HG02938 (cell line): ENCODE data around the gene ADAM23.

Experiments
- ATAC-seq: cut with Tn5 transposase; IDR thresholded peaks from one replicate; pipeline ENCODE4 v1.9.1; 2021; ENCODE audit warnings: mild to moderate bottlenecking, moderate library complexity; ENCODE audit not compliant: unreplicated experiment

The ADAM23 gene

DNA sequence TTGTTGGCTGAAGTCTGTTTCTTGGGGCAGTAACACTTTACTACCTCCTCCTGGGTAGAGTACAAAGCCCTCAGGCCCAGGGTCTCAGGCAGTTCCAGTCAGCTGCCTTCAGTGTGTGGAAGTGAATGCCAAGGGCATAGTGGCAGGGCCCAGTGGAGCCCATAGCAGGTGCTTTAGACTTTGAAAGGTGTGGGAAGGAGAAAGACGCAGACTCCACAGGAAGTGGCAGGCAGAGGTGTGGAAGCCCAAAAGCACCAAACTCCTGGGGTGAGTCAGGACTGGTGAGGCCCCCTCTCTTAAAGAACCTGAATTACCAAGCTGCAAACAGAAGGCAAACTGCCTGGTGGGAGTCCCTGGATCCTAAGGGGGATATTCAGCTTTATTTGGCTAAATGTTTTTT lies 45.3 kb downstream of the ADAM23 start:
- ATAC-seq, result no peak

DNA sequence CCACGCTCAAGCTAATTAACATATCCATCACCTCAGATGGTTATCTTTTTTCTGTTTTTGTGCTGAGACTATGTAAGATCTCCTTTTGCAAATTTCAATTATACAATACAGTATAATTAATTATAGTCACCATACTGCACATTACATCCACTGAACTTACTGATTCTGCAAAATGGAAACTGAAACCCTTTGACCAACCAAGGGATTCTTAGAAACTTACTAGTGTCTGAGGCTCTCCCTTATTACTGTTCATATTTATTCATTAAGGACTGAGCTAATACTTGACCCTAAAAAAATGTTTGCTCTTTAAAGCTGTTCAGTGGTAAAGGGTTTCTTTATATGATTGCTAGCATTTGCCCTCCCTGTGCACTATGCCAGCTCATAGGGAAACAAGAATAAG lies 50.7 kb downstream of the ADAM23 start:
- no peak for ATAC-seq

DNA sequence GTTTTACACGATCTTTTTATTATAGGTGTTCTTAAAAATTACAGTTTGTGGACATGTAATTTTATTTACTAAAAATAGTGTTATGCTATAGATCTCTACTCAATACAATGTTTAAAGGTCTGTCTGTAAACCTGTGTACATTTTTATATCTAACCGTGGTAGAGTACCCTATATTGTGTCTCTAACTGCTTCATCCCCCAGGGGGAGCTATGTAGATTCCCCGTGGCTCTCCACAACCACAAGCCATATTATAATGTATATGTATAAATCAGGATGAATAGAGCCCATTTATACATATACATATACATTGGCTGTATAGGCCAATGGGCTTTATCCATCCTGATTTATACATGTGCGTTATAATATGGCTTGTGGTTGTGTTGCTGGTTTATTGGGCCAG lies 59.4 kb downstream of the ADAM23 start:
- no peak for ATAC-seq

DNA sequence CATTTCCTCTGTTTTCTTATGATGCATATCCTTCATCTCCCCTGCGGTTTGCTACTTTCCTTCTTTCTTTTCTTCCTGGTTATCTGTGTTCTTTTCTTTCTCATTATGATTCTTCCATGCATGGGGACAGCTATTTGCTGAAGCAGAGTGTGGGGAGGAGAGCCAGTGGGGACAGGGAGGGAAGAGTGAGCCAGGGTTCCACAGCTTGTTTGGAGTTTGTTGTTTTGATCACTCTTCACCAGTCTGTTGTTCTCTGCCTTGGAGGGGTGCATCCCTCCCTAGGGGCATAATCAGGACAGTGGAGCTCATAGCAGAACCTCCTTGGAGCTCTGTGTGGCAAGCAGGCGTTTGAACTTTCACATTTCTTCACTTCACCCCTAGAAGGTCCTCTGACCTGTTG lies 68.0 kb downstream of the ADAM23 start:
- no peak for ATAC-seq

GRCh38 chr2:206512999-206513398 lies 69.7 kb downstream of the ADAM23 start:
- no peak for ATAC-seq

DNA sequence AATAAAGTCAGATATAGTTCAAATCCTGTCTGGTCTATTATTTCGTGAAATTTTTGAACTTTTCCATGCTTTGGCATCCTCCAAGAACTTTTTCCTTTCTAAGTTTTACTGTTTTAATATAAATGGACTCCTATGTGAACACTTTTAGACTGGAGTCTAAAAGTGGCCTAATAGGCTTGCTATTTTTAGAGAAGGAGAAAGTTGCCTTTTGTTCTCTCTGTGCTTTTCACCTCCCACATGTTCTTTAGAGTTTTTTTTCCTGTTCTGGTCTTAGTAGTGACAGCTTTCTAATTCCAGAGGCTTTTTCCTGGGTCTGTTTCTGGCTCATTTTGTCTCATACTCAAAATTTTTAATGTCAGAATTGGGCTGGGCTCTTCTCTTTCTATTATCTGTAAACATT lies 72.2 kb downstream of the ADAM23 start:
- ATAC-seq, result no peak

- ATAC-seq, result no peak
Measured at GRCh38 chr2:206518997-206519396, 75.7 kb downstream of the ADAM23 start.

DNA sequence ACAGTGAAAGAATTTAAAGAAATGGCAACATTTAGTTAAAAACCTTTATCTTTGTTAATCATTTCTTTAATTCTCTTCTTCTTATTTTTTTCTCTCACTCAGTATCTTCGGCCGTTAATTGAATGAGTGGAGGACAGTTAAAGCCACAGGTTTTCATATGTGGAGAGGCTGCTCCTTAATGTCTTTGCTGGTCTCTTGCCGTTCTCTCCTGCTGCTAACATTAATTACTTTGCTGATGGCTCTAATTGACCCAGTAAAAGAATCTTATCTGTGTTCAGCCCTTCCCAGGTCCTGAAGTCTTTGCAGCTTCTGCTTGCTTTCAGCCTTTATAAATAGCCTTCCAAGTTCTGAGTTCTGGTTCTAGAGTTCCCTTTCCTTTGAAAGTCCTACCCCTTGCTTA lies 77.1 kb downstream of the ADAM23 start:
- ATAC-seq, result no peak

DNA sequence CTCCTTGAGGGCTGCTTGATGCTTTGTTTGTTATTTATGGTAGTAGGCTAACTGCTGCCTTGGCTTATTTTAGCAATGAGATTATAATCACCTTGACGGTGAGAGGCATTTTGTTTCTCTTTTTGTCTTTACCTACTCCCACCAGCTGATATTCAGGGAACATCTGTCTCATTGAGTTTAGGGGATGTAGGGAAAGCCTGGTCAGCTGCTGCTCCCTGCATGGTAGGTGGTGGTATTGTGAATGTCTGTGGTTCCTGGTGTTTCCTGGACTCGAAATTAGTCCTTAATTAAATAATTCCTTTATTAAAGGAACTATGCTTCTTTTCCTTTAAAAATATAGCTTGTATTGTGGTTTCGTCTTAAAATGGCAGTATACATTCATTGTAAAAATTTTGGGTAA lies 77.8 kb downstream of the ADAM23 start:
- no peak for ATAC-seq

DNA sequence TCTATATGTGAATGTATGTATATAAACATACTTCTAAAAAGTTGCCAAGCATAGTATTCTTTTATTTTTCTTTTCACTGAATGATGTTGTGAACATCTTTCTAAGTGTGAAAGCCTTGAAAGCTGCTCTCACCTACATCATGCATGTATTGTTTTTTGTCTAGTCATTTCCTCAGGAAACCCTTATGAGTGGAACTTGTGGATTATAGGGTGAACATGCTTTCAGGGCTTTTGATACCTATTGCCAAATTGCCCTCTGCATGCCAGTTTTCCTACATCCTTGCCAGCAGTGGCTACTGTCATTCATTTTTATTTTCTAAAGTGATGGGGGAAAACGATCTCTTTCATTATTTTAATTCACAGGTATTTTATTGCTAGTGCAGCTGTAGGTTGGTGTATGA lies 78.3 kb downstream of the ADAM23 start:
- no peak for ATAC-seq

DNA sequence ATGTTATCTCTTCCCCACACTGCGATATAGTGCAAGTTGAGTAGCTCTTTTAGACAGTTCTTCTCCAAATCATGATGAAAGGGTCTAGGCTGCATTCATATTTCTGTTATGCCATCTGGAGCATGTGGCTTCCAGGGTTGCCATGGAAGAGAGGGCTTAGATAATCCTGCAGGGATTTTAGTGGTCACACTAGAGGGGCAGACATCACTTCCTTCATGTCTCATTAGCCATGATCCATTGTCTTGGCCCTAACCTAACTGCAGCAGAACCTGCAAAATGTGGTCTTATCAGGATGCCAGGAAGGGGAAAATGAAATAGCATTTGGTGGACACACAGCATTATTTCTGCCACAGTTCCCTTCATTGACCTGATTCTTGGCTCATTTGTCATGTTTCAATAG lies 83.1 kb downstream of the ADAM23 start:
- ATAC-seq, result no peak

DNA sequence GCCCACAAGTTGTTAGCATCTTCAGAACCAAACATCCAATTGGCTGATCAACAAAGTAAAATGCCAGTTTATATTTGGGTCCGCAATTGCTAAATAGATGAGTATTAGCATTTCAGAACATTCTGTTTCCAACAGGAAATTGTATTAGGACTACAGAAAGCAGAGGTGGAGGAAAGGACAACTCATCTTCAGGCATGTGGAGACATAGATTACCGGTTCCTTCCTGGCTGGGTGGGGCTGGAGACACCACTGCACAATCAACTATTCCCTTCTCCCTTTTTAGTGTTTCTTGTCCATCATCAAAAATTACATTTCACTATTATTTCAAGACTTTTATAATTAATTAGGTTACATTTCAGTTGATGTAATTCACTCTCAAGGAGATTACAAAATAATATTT lies 83.8 kb downstream of the ADAM23 start:
- no peak for ATAC-seq

DNA sequence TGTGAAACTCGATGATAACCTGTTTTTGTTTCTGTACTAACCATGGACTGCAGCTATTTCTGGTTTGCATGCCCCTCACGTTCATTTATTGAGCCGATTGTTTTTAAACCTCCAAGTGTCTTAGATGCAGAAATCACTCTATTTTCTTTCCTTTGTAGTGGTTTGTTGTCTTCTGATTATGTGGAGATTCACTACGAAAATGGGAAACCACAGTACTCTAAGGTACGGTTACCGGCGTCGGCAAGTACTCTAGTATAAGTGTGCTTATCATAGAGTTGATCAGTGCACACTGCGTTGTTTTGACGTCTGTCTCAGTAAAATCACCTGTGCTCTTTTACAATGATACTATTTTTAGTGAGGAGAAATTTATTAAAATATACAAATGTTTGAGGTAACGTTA lies 87.4 kb downstream of the ADAM23 start:
- no peak for ATAC-seq

GRCh38 chr2:206531996-206532543 lies 88.7 kb downstream of the ADAM23 start:
- no peak for ATAC-seq

DNA sequence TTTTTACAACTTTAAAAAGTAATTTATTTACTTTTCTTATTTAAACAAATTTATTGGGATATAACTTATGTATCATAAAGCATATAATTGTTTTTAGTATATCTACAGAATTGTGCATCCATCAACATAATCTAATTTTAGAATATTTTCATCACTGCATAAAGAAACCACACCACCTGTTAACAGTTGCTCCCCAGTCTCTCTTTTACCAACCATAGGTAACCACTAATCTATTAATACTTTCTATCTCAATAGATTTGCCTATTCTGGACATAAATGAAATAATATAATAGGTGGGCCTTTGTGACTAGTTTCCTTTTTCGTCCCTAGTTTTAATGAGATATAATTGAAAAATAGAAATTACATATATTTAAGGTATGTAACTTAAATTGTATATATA lies 90.6 kb downstream of the ADAM23 start:
- ATAC-seq, result peak; percentile 52

GRCh38 chr2:206535260-206535986 lies 92.1 kb downstream of the ADAM23 start:
- ATAC-seq, result no peak

DNA sequence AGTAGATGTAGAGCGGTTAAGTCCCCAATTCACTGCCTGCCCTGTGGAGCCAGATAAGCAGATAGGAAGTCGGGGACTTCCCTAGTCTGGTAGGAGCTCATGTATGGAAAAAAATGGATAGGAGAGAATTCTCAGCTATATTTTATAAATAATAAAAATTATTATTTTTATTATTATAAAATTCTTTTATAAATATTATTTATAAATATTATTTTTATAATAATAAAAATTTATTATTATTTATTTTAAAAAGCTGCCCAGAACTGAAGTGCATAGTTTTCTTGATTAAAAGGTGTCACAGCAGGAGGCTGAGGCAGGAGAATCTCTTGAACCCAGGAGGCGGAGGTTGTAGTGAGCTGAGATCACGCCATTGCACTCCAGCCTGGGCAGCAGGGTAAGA lies 97.4 kb downstream of the ADAM23 start:
- no peak for ATAC-seq

- no peak for ATAC-seq
Measured at GRCh38 chr2:206543073-206543472, 99.7 kb downstream of the ADAM23 start.

DNA sequence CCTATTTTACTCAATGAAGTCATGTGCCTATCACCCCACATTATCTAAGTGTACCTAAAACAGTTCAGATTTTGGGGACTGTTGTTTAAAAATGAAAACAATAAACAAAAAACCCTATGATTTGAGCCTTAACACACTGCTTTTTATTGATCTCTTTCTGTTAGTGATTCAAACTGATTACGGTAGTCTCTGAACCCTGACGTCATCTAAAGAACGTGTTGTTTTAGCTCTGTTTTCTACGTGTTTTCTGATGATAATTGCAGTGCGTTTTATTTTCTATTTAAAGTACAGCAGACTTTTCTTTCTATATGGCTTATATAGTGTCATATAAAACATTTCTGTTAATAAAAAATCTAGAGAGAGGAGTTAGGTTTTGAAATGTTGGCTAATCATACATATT lies 105.1 kb downstream of the ADAM23 start:
- ATAC-seq, result no peak

DNA sequence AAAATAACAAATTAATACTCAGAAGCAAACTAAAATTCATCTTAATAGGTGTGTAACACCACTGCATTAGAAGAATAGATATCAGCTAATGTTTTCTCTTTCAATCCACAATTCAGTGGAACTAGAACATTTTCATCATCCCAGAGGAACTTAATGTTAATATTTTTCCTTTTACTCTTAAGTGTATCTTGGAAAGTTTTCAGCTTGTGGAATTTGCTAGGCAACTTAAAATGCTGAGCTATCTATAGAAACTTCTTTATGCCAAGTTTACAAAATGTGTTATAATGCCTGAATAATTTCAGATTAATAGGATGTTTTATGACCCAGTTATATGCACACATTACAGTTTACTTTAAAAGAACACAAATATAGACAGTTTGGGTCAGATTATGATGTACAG lies 112.4 kb downstream of the ADAM23 start:
- no peak for ATAC-seq

DNA sequence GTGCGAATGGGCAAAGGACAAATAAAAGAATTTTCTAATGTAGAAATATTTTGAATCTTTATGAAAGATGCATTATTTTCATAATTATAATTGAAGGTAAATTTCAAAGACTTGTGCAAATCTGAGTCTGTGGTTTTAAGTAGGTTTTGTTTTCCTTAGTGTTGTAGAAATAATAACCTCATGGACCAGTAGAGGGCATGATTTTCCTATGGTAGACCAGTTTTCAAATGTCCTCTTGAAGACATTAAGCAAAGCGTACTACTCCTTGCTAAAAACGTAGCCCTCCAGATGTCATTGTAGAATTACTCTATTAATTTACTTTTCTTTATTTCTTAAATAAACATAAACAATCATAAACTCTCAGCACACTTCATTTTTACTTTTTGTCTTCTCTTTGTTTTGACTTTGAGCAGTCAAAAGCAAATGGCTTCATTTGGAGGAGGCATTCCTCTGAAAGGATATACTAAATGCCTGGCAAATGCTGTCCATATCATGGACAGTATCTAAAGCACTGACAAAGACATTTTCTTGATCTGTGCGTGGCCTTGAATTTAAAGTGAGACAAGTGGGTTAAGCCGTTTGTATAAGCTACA lies 113.1 kb downstream of the ADAM23 start:
- ATAC-seq, result no peak

- ATAC-seq, result no peak
Measured at GRCh38 chr2:206557321-206557720, 114.0 kb downstream of the ADAM23 start.

DNA sequence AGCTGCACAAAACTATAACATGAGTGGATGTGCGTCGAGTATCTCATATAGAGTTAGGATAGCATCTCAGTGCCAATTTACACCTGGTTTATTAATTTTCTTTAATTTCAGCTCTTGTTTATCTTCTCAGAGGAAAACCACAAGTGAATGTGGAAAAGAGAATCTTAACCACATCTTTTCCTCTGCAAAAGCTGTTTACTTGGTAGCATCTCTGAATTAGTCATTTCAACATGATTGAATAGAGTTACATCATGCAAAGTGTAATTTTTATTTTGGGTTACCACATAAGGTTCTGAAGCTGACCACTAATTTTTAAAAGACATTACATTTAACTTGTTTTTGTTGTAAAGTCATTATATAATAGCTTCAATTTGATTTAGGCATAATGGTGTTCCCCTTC lies 115.2 kb downstream of the ADAM23 start:
- ATAC-seq, result no peak
